HG03039 (cell line): ENCODE measurements around the gene PRC1.

Source experiments
- ATAC-seq: cut with Tn5 transposase; IDR thresholded peaks from one replicate; pipeline ENCODE4 v1.9.1; 2021; ENCODE audit warnings: mild to moderate bottlenecking, moderate library complexity; ENCODE audit not compliant: unreplicated experiment

The PRC1 gene

GRCh38 chr15:90989040-90989768 is 5.1 kb downstream of the PRC1 start:
- no peak for ATAC-seq

- ATAC-seq: no peak
These were observed 6.0 kb downstream of the PRC1 start for GRCh38 chr15:90988296-90988695.

- ATAC-seq: no peak
These were observed 6.7 kb downstream of the PRC1 start for GRCh38 chr15:90987561-90988141.

- ATAC-seq: no peak
These were observed 7.4 kb downstream of the PRC1 start for GRCh38 chr15:90986790-90987507.

- peak; percentile 30 for ATAC-seq
These were observed 12.2 kb downstream of the PRC1 start for GRCh38 chr15:90982135-90982534.

GRCh38 chr15:90981681-90982080 is 12.7 kb downstream of the PRC1 start:
- peak; percentile 59 for ATAC-seq

GRCh38 chr15:90979582-90979981 is 14.8 kb downstream of the PRC1 start:
- no peak for ATAC-seq

- ATAC-seq: no peak
These were observed 20.1 kb downstream of the PRC1 start for GRCh38 chr15:90974216-90974615.

- no peak for ATAC-seq
These were observed 22.2 kb downstream of the PRC1 start for GRCh38 chr15:90972133-90972532.

GRCh38 chr15:90970274-90970673 is 24.1 kb downstream of the PRC1 start:
- no peak for ATAC-seq

GRCh38 chr15:90968434-90968833 is 25.9 kb downstream of the PRC1 start:
- ATAC-seq: no peak

GRCh38 chr15:90967206-90967605 is 27.1 kb downstream of the PRC1 start:
- no peak for ATAC-seq

GRCh38 chr15:90966262-90966661 is 28.1 kb downstream of the PRC1 start:
- no peak for ATAC-seq

- no peak for ATAC-seq
These were observed 32.3 kb downstream of the PRC1 start for GRCh38 chr15:90962021-90962420.

GRCh38 chr15:90960298-90961091 is 33.8 kb downstream of the PRC1 start:
- ATAC-seq: no peak

GRCh38 chr15:90959894-90960293 is 34.4 kb downstream of the PRC1 start:
- ATAC-seq: no peak

- ATAC-seq: no peak
These were observed 35.2 kb downstream of the PRC1 start for GRCh38 chr15:90959028-90959595.

GRCh38 chr15:90957791-90958190 is 36.5 kb downstream of the PRC1 start:
- no peak for ATAC-seq

- ATAC-seq: no peak
These were observed 37.1 kb downstream of the PRC1 start for GRCh38 chr15:90957031-90957790.
